Esophagus muscularis mucosa (tissue), 4 donors: ENCODE measurements around the gene TBCC. TPM values are rescaled to one million over a fixed set of nuclear protein-coding genes. Genes with fewer than 3 reads are reported as not detected.

ENCODE experiments used
- DNase-seq: peaks from one replicate; pipeline ENCODE4 v3.0.0-alpha.2; 2017; ENCODE audit errors: extremely low spot score
- H3K27ac ChIP-seq, 4 donors: fragments of 200-600 bp; sonication (generic); replicated peaks in 1 of 4; 1 replicate in 3 of 4; 2 replicates in 1 of 4; pipeline ENCODE4 v1.5.1; 2016 to 2019; ENCODE audit warnings: mild to moderate bottlenecking in 1 of 4
- H3K27me3 ChIP-seq, 4 donors: fragments of 200-600 bp; sonication (generic); one replicate each; pipeline versions ENCODE4 v1.5.1 to v1.6.0; 2016 to 2019
- H3K36me3 ChIP-seq, 4 donors: fragments of 200-600 bp; sonication (generic); one replicate each; pipeline ENCODE4 v1.5.1; 2016 to 2019
- H3K4me1 ChIP-seq, 4 donors: fragments of 200-600 bp; sonication (generic); one replicate each; pipeline ENCODE4 v1.5.1; 2016 to 2019
- H3K4me3 ChIP-seq, 4 donors: fragments of 200-600 bp; sonication (generic); 1 replicate in 2 of 4; 2 replicates in 2 of 4; pipeline ENCODE4 v1.5.1; 2016 to 2019; ENCODE audit warnings: mild to moderate bottlenecking in 4 of 4, moderate library complexity in 1 of 4
- H3K9me3 ChIP-seq, 4 donors: fragments of 200-600 bp; sonication (generic); 1 replicate in 3 of 4; 2 replicates in 1 of 4; pipeline ENCODE4 v1.5.1; 2016 to 2019
- CTCF ChIP-seq, 3 experiments: fragments of 200-600 bp in 2 of 3; fragments of 450-650 bp in 1 of 3; sonication (generic) in 2 of 3; IDR thresholded peaks; one replicate each; pipeline ENCODE4 v1.5.1; 2017 to 2019; ENCODE audit warnings: antibody characterized with exemption in 3 of 3, mild to moderate bottlenecking in 2 of 3, moderate library complexity in 1 of 3
- EP300 ChIP-seq: sonication (generic); formaldehyde crosslinking; IDR thresholded peaks from one replicate; pipeline ENCODE4 v1.6.1; 2017; ENCODE audit warnings: antibody characterized with exemption
- POLR2A ChIP-seq: fragments of 450-650 bp; IDR thresholded peaks from one replicate; pipeline ENCODE4 v1.6.1; 2017; ENCODE audit warnings: antibody characterized with exemption, moderate library complexity, mild to moderate bottlenecking, low read depth
- POLR2AphosphoS5 ChIP-seq, 2 donors: sonication (generic); formaldehyde crosslinking; IDR thresholded peaks; one replicate each; pipeline ENCODE4 v1.6.1; 2017; ENCODE audit warnings: antibody characterized with exemption in 2 of 2
- WGBS: methylation state at CpG from one replicate; pipeline ENCODE4 v1.1.5; 2018; 5-methylcytosine and 5-hydroxymethylcytosine counted together
- intact Hi-C: fragments of 100-400 bp; cut with DNase I; formaldehyde crosslinking; loops from one replicate; pipeline ENCODE4 v1.15.1; 2023
- total RNA-seq, 4 donors: library from RNA; depleted of rRNA; stranded (reverse); fragments of >200 nt; gene quantifications; one replicate each; pipeline versions ENCODE4 v1.1.0 to v1.2.1, GENCODE V29; 2016

TBCC gene
- total RNA-seq, 4 donors from 2014 or later: 33.2 to 41.9 (median 38.5) TPM

GRCh38 chr6:42727627-42728026, 18.3 kb downstream of the TBCC start:
- Histone ChIP-seq H3K4me3 (peak overlapping the region; percentile 56 to 63 (median 60)), H3K27ac (peak overlapping the region; percentile 77 to 89 (median 80)), H3K4me1 (peaks cover 10 to 30% (median 23%) of the 10 kb centered on the region in 4 donors), H3K36me3 (no peaks in the 10 kb centered on the region), H3K9me3 (no peaks in the 10 kb centered on the region), H3K27me3 (no peaks in the 10 kb centered on the region)
- WGBS: 70% methylated on average over 14 of the region's 22 CpGs
- peak in 1 of 2 donors; percentile 6 for TF ChIP-seq POLR2AphosphoS5 (IDR thresholded peaks at IDR 0.05)
- no peak for TF ChIP-seq CTCF (IDR thresholded peaks at IDR 0.05)
- no peak for DNase-seq
- intact Hi-C loops: loop anchor here (2.0 to 5.0 kb wide), 3 partner anchors 35 to 149 kb away; no protein-coding TSS in a partner anchor

- 40% methylated on average over 10 of the region's 52 CpGs for WGBS
These were observed 18.8 kb downstream of the TBCC start for GRCh38 chr6:42727087-42727611.

GRCh38 chr6:42726485-42727086, 19.3 kb downstream of the TBCC start:
- Histone ChIP-seq H3K9me3 (no peaks in the 10 kb centered on the region), H3K4me1 (peaks cover 10 to 30% (median 23%) of the 10 kb centered on the region in 4 donors), H3K36me3 (peaks cover 0 to 10% (median 3%) of the 10 kb centered on the region in 4 donors), H3K4me3 (peak overlapping the region; percentile 56 to 63 (median 60)), H3K27me3 (no peaks in the 10 kb centered on the region), H3K27ac (peak overlapping the region; percentile 77 to 89 (median 80))
- intact Hi-C loops: loop anchor here (2.0 to 5.0 kb wide), 3 partner anchors 34 to 150 kb away; no protein-coding TSS in a partner anchor
- under 1% methylated on average over 14 of the region's 14 CpGs for WGBS
- TF ChIP-seq EP300 (no peak), POLR2AphosphoS5 (IDR thresholded peaks at IDR 0.05) (peak; percentile 61 to 76), POLR2A (no peak), CTCF (IDR thresholded peaks at IDR 0.05) (peak; percentile 89 to 98 (median 92))
- DNase-seq: no peak

More at GRCh38 chr6:42727087-42727611, 18.8 kb downstream of the TBCC start:
- H3K4me1 ChIP-seq: peaks cover 10 to 30% (median 23%) of the 10 kb centered on the region in 4 donors
- no peak for TF ChIP-seq POLR2A
- no peak for TF ChIP-seq CTCF (IDR thresholded peaks at IDR 0.05)
- TF ChIP-seq POLR2AphosphoS5 (IDR thresholded peaks at IDR 0.05): peak in 1 of 2 donors; percentile 21
- DNase-seq: no peak
- H3K27me3 ChIP-seq: no peaks in the 10 kb centered on the region
- intact Hi-C loops: loop anchor here (2.0 to 5.0 kb wide), 3 partner anchors 35 to 150 kb away; no protein-coding TSS in a partner anchor
- H3K27ac ChIP-seq: peak overlapping the region; percentile 77 to 89 (median 80)
- H3K36me3 ChIP-seq: peaks cover 0 to 4% (median 2%) of the 10 kb centered on the region in 4 donors
- H3K4me3 ChIP-seq: peak overlapping the region; percentile 56 to 63 (median 60)
- H3K9me3 ChIP-seq: no peaks in the 10 kb centered on the region

- Histone ChIP-seq H3K27me3 (no peaks in the 10 kb centered on the region), H3K27ac (peak overlapping the region; percentile 42 to 89 (median 79)), H3K4me3 (peak overlapping the region; percentile 56 to 63 (median 60)), H3K9me3 (no peaks in the 10 kb centered on the region), H3K4me1 (peaks cover 10 to 30% (median 23%) of the 10 kb centered on the region in 4 donors), H3K36me3 (peaks cover 0 to 11% (median 3%) of the 10 kb centered on the region in 4 donors)
- DNase-seq: no peak
- intact Hi-C loops: loop anchor here (2.0 to 5.0 kb wide), 3 partner anchors 34 to 151 kb away; no protein-coding TSS in a partner anchor
- TF ChIP-seq POLR2AphosphoS5 (IDR thresholded peaks at IDR 0.05) (no peak), POLR2A (no peak), EP300 (no peak), CTCF (IDR thresholded peaks at IDR 0.05) (no peak)
These were observed 19.9 kb downstream of the TBCC start for GRCh38 chr6:42726026-42726425.
